MM.1S (cell line): ENCODE results near the gene MYBPHL.

Experiments used
- DNase-seq: peaks from one replicate; pipeline ENCODE4 v3.0.0-alpha.2; 2015
- H2AFZ ChIP-seq: fragments of 300-600 bp; sonication (generic); 2 replicates; pipeline ENCODE4 v1.6.0; 2016; ENCODE audit warnings: antibody characterized with exemption, low read length
- H3F3A ChIP-seq: fragments of 300-600 bp; sonication (generic); 2 replicates; pipeline ENCODE4 v1.6.1; 2016; ENCODE audit warnings: mild to moderate bottlenecking, antibody characterized with exemption, low read length, moderate library complexity, mixed read lengths; ENCODE audit not compliant: insufficient read depth
- H3K27ac ChIP-seq: fragments of 300-600 bp; sonication (generic); 2 replicates; pipeline ENCODE4 v1.5.1; 2016; ENCODE audit warnings: mild to moderate bottlenecking, low read length
- H3K27me3 ChIP-seq: fragments of 300-600 bp; sonication (generic); replicated peaks from 2 replicates; pipeline ENCODE4 v1.6.0; 2016; ENCODE audit warnings: low read length; ENCODE audit not compliant: insufficient read depth
- H3K36me3 ChIP-seq: fragments of 300-600 bp; sonication (generic); replicated peaks from 2 replicates; pipeline ENCODE4 v1.6.1; 2016; ENCODE audit warnings: mild to moderate bottlenecking, low read length, mixed read lengths; ENCODE audit not compliant: insufficient read depth
- H3K4me1 ChIP-seq: fragments of 300-600 bp; sonication (generic); 2 replicates; pipeline ENCODE4 v1.6.1; 2016; ENCODE audit warnings: low read length, mixed read lengths
- H3K4me2 ChIP-seq: fragments of 300-600 bp; sonication (generic); 2 replicates; pipeline ENCODE4 v1.6.0; 2016; ENCODE audit warnings: low read depth, low read length
- H3K4me3 ChIP-seq: fragments of 300-600 bp; sonication (generic); 2 replicates; pipeline ENCODE4 v1.5.1; 2016; ENCODE audit warnings: low read length, mixed read lengths
- H3K79me2 ChIP-seq: fragments of 300-600 bp; sonication (generic); 2 replicates; pipeline ENCODE4 v1.6.1; 2016; ENCODE audit warnings: mixed run types, low read length, mixed read lengths
- H3K9ac ChIP-seq: fragments of 300-600 bp; sonication (generic); 2 replicates; pipeline ENCODE4 v1.6.1; 2016; ENCODE audit warnings: low read length, mixed read lengths
- H3K9me2 ChIP-seq: fragments of 300-600 bp; sonication (generic); replicated peaks from 2 replicates; pipeline ENCODE4 v1.6.1; 2016; ENCODE audit warnings: mild to moderate bottlenecking, low read length, mixed read lengths; ENCODE audit not compliant: insufficient read depth
- H3K9me3 ChIP-seq: fragments of 300-600 bp; sonication (generic); replicated peaks from 2 replicates; pipeline ENCODE4 v1.6.1; 2016; ENCODE audit warnings: mild to moderate bottlenecking, low read length, mixed read lengths; ENCODE audit not compliant: insufficient read depth
- H4K20me1 ChIP-seq: fragments of 300-600 bp; sonication (generic); 2 replicates; pipeline ENCODE4 v1.6.1; 2016; ENCODE audit warnings: mild to moderate bottlenecking, low read length, moderate library complexity, mixed read lengths; ENCODE audit not compliant: insufficient read depth
- CTCF ChIP-seq: fragments of 300-600 bp; sonication (generic); IDR thresholded peaks from 2 replicates; pipeline ENCODE4 v1.5.1; 2016; ENCODE audit warnings: antibody characterized with exemption, low read length, mixed read lengths
- EZH2 ChIP-seq: fragments of 300-600 bp; sonication (generic); optimal IDR thresholded peaks from 2 replicates; pipeline ENCODE3; 2017; ENCODE audit warnings: low read depth, mild to moderate bottlenecking, antibody characterized with exemption, low read length, mixed read lengths
- EZH2phosphoT487 ChIP-seq: fragments of 300-600 bp; sonication (generic); IDR thresholded peaks from 2 replicates; pipeline ENCODE4 v1.6.1; 2018; ENCODE audit warnings: antibody characterized with exemption, low read length

MYBPHL gene

GRCh38 chr1:109261578-109261977, 45.2 kb downstream of the MYBPHL start:
- Histone ChIP-seq H3K79me2 (no peaks in the 10 kb centered on the region), H3K9me2 (no peaks in the 10 kb centered on the region), H3K9me3 (no peaks in the 10 kb centered on the region), H3K27me3 (no peaks in the 10 kb centered on the region), H3K27ac (no peak overlapping the region), H2AFZ (no peak overlapping the region), H3K4me2 (no peak overlapping the region), H3K4me1 (no peaks in the 10 kb centered on the region), H3F3A (no peaks in the 10 kb centered on the region), H3K36me3 (no peaks in the 10 kb centered on the region), H3K4me3 (no peak overlapping the region), H3K9ac (no peak overlapping the region), H4K20me1 (no peaks in the 10 kb centered on the region)
- TF ChIP-seq CTCF (no peak), EZH2 (no peak), EZH2phosphoT487 (no peak)
- no peak for DNase-seq

GRCh38 chr1:109261006-109261405, 45.8 kb downstream of the MYBPHL start:
- no peak overlapping the region for H3K27ac ChIP-seq
- H2AFZ ChIP-seq = no peak overlapping the region
- no peak overlapping the region for H3K4me2 ChIP-seq
- H3K27me3 ChIP-seq = no peaks in the 10 kb centered on the region
- no peaks in the 10 kb centered on the region for H3K79me2 ChIP-seq
- no peaks in the 10 kb centered on the region for H3K36me3 ChIP-seq
- no peaks in the 10 kb centered on the region for H4K20me1 ChIP-seq
- H3K9me2 ChIP-seq = no peaks in the 10 kb centered on the region
- H3K9ac ChIP-seq = no peak overlapping the region
- no peaks in the 10 kb centered on the region for H3F3A ChIP-seq
- no peak for TF ChIP-seq EZH2phosphoT487
- no peak for TF ChIP-seq EZH2
- TF ChIP-seq CTCF = no peak
- H3K4me3 ChIP-seq = no peak overlapping the region
- DNase-seq = no peak
- no peaks in the 10 kb centered on the region for H3K9me3 ChIP-seq
- no peaks in the 10 kb centered on the region for H3K4me1 ChIP-seq

GRCh38 chr1:109259674-109260557, 46.9 kb downstream of the MYBPHL start:
- Histone ChIP-seq H3K4me3 (no peak overlapping the region), H3F3A (no peaks in the 10 kb centered on the region), H3K4me1 (no peaks in the 10 kb centered on the region), H3K9ac (no peak overlapping the region), H3K4me2 (no peak overlapping the region), H3K79me2 (no peaks in the 10 kb centered on the region), H4K20me1 (no peaks in the 10 kb centered on the region), H3K27me3 (no peaks in the 10 kb centered on the region), H3K9me2 (no peaks in the 10 kb centered on the region), H3K9me3 (no peaks in the 10 kb centered on the region), H2AFZ (no peak overlapping the region), H3K36me3 (no peaks in the 10 kb centered on the region), H3K27ac (no peak overlapping the region)
- TF ChIP-seq EZH2 = no peak
- no peak for TF ChIP-seq EZH2phosphoT487
- no peak for TF ChIP-seq CTCF
- no peak for DNase-seq
